ENCODE data around the gene RAF1. TPM values are rescaled to one million over a fixed set of nuclear protein-coding genes. Genes with fewer than 3 reads are reported as not detected.

Gene RAF1
- total RNA-seq, 1 experiment from 2014 or later, result 64.3 TPM

GRCh38 chr3:12675115-12675810 is 11.3 kb upstream of the RAF1 start:
- Histone ChIP-seq H3K9ac (ENCODE audit: low read length) (no peak overlapping the region), H3K4me3 (replicated peaks in 1 of 2; ENCODE audit: low read depth in 1 of 2, low read length in 2 of 2) (no peak overlapping the region), H3K4me1 (ENCODE audit: control insufficient read depth in 1 of 2, insufficient read depth in 2 of 2, low read length in 2 of 2) (peaks cover 0 to 8% of the 10 kb centered on the region in 2 experiments; a peak in 1 of 4 replicates), H3K9me2 (ENCODE audit: insufficient read depth) (no peaks in the 10 kb centered on the region), H3K36me3 (ENCODE audit: control insufficient read depth in 1 of 2, insufficient read depth in 2 of 2, low read length in 2 of 2) (no peaks in the 10 kb centered on the region), H3K27me3 (ENCODE audit: insufficient read depth, low read length) (no peaks in the 10 kb centered on the region), H3K79me2 (ENCODE audit: insufficient read depth, low read length) (no peaks in the 10 kb centered on the region), H3K9me3 (ENCODE audit: control insufficient read depth in 1 of 2, insufficient read depth in 1 of 2, low read depth in 1 of 2, low read length in 2 of 2) (no peaks in the 10 kb centered on the region), H3K27ac (ENCODE audit: low read depth, low read length) (no peak overlapping the region), H2AFZ (ENCODE audit: low read depth, low read length, poor library complexity, severe bottlenecking) (no peak overlapping the region), H4K20me1 (ENCODE audit: insufficient read depth) (no peaks in the 10 kb centered on the region), H3K4me2 (ENCODE audit: low read length) (no peak overlapping the region)
- ATAC-seq, result no peak
- intact Hi-C loops (cut with micrococcal nuclease), result no loop called here
- ChIA-PET POLR2A (interaction anchor here (0.9 kb wide), 1 partner anchor 11 kb away, joined by 3 read pairs; the partner anchor contains the start of gene RAF1), RAD21 (ENCODE audit: low non-redundant PET in 1 of 2, low total read pairs in 2 of 2, uncharacterized antibody in 2 of 2, unreplicated experiment in 2 of 2) (no interaction called here), CTCF (interaction anchor here (0.5 kb wide), 1 partner anchor 41 kb away, joined by 4 read pairs; no protein-coding TSS in a partner anchor)
- no peak for TF ChIP-seq SP1 (IDR thresholded peaks at IDR 0.05; ENCODE audit: low read depth)
- TF ChIP-seq POLR2A (IDR thresholded peaks at IDR 0.05; ENCODE audit: borderline replicate concordance, extremely low read depth, insufficient read depth, insufficient read length), result no peak
- no peak for TF ChIP-seq ELF1 (IDR thresholded peaks at IDR 0.05; ENCODE audit: borderline replicate concordance, low read depth)
- TF ChIP-seq ZNF274 (IDR thresholded peaks at IDR 0.05; ENCODE audit: low read depth, low read length), result no peak
- no peak for TF ChIP-seq CEBPB (IDR thresholded peaks at IDR 0.05; ENCODE audit: low read depth)
- no peak for TF ChIP-seq EZH2 (IDR thresholded peaks at IDR 0.05)
- no peak for TF ChIP-seq POLR2AphosphoS5 (IDR thresholded peaks at IDR 0.05; ENCODE audit: low read depth, low read length)
- no peak for TF ChIP-seq ZBTB33 (IDR thresholded peaks at IDR 0.05; ENCODE audit: extremely low read depth, insufficient replicate concordance, low read length)
- TF ChIP-seq JUND (IDR thresholded peaks at IDR 0.05), result no peak
- no peak for TF ChIP-seq ATF3 (IDR thresholded peaks at IDR 0.05)
- TF ChIP-seq MAX (IDR thresholded peaks at IDR 0.05), result no peak
- TF ChIP-seq REST (IDR thresholded peaks at IDR 0.05; ENCODE audit: low read depth), result no peak
- no peak for TF ChIP-seq ZFX (IDR thresholded peaks at IDR 0.05)
- TF ChIP-seq SIN3A (IDR thresholded peaks at IDR 0.05; ENCODE audit: low read depth), result no peak
- TF ChIP-seq EZH2phosphoT487 (IDR thresholded peaks at IDR 0.05; ENCODE audit: borderline replicate concordance), result no peak
- TF ChIP-seq FOSL1 (IDR thresholded peaks at IDR 0.05; ENCODE audit: low read depth), result no peak
- no TSS peak for BruUV-seq (replicated peaks)
- no peak for DNase-seq (ENCODE audit: low read depth, low spot score)
